Smooth muscle cell (in vitro differentiated cells): Measurements from ENCODE around the gene PHTF2. TPM values are rescaled to one million over a fixed set of nuclear protein-coding genes. Genes with fewer than 3 reads are reported as not detected.

Experiments used
- DNase-seq: peaks from one replicate; lab custom pipeline; 2025; ENCODE audit not compliant: unreplicated experiment; lab: John Stamatoyannopoulos, UW
- H2AFZ ChIP-seq: fragments of 200-600 bp; sonication (generic); 2 replicates; pipeline ENCODE4 v1.6.0; 2016; ENCODE audit warnings: antibody characterized with exemption, low read depth, mild to moderate bottlenecking
- H3F3A ChIP-seq: fragments of 200-600 bp; sonication (generic); 2 replicates; pipeline ENCODE4 v1.6.0; 2017; ENCODE audit warnings: antibody characterized with exemption, low read depth
- H3K27ac ChIP-seq: fragments of 200-600 bp; sonication (generic); 2 replicates; pipeline ENCODE4 v1.5.1; 2016; ENCODE audit warnings: low read depth, mild to moderate bottlenecking
- H3K27me3 ChIP-seq: fragments of 200-600 bp; sonication (generic); 2 replicates; pipeline ENCODE4 v1.6.1; 2016; ENCODE audit warnings: low read depth, mild to moderate bottlenecking
- H3K36me3 ChIP-seq: fragments of 200-600 bp; sonication (generic); 2 replicates; pipeline ENCODE4 v1.5.1; 2016; ENCODE audit warnings: low read depth
- H3K4me1 ChIP-seq: fragments of 200-600 bp; sonication (generic); 2 replicates; pipeline ENCODE4 v1.5.1; 2016; ENCODE audit warnings: low read depth
- H3K4me2 ChIP-seq: fragments of 200-600 bp; sonication (generic); 2 replicates; pipeline ENCODE4 v1.6.0; 2016; ENCODE audit warnings: mild to moderate bottlenecking
- H3K4me3 ChIP-seq: fragments of 200-600 bp; sonication (generic); 2 replicates; pipeline ENCODE4 v1.5.1; 2016; ENCODE audit warnings: mild to moderate bottlenecking
- H3K79me2 ChIP-seq: fragments of 200-600 bp; sonication (generic); 2 replicates; pipeline ENCODE4 v1.6.0; 2016; ENCODE audit warnings: low read depth, mild to moderate bottlenecking
- H3K9ac ChIP-seq: fragments of 200-600 bp; sonication (generic); 2 replicates; pipeline ENCODE4 v1.6.0; 2016; ENCODE audit warnings: low read depth
- H3K9me3 ChIP-seq: fragments of 200-600 bp; sonication (generic); replicated peaks from 2 replicates; pipeline ENCODE4 v1.5.1; 2016; ENCODE audit warnings: low read depth
- H4K20me1 ChIP-seq: fragments of 200-600 bp; sonication (generic); 2 replicates; pipeline ENCODE4 v1.6.0; 2016; ENCODE audit warnings: low read depth
- WGBS: methylation state at CpG from one replicate; pipeline ENCODE4 v1.1.7; 2016; ENCODE audit warnings: low lambda C conversion rate; 5-methylcytosine and 5-hydroxymethylcytosine counted together
- polyA plus RNA-seq: library from polyadenylated mRNA; unstranded; fragments of >200 nt; fragmentation: Nextera tagmentation; extraction: Ambion mirVana; gene quantifications from 2 replicates; pipeline ENCODE4 v1.2.1, GENCODE V29; 2016
- total RNA-seq: library from RNA; depleted of rRNA; stranded (reverse); fragments of >200 nt; gene quantifications from 2 replicates; pipeline ENCODE4 v1.2.3, GENCODE V29; 2014
- TF ChIP-seq, protein P1 (sequence below): fragments of 200-600 bp; sonication (generic); IDR thresholded peaks from 2 replicates; pipeline ENCODE4 v1.5.1; 2017; ENCODE audit warnings: borderline replicate concordance, mild to moderate bottlenecking, antibody characterized with exemption; ENCODE audit not compliant: insufficient read depth, poor library complexity, severe bottlenecking

PHTF2 gene
- total and polyA plus RNA-seq, 2 experiments from 2014 or later: 66.6 to 100 TPM

DNA sequence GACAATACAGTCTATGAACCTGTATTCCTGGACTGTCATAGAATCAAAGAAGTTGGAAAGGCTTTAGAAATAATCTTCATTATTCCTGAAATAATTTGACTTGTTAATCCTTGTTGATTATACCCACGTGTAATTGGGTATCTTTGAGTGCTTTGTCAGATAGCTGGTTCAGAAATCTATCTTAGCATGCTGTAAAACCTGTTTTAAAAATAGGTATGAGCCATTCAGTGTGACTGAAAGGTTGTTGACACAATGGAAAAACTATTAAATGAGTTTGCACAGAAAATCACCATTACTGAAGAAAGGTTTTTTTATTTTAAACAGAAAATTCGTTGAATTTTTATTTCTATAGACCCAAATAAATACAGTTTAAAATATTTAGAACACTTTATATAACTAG is 38.7 kb downstream of the PHTF2 start:
- Histone ChIP-seq H3K27ac (peak overlapping the region; percentile 77), H3K27me3 (no peaks in the 10 kb centered on the region), H3K4me2 (peak overlapping the region; percentile 32), H3K36me3 (no peaks in the 10 kb centered on the region), H3K79me2 (peaks cover 93% of the 10 kb centered on the region), H3K9me3 (no peaks in the 10 kb centered on the region), H3K4me1 (no peaks in the 10 kb centered on the region), H3F3A (no peaks in the 10 kb centered on the region), H2AFZ (no peak overlapping the region), H3K4me3 (no peak overlapping the region), H4K20me1 (peaks cover 39% of the 10 kb centered on the region), H3K9ac (no peak overlapping the region)
- DNase-seq: no peak
- WGBS: 37% methylated on average over 2 of the region's 2 CpGs
- TF ChIP-seq, protein P1, sequence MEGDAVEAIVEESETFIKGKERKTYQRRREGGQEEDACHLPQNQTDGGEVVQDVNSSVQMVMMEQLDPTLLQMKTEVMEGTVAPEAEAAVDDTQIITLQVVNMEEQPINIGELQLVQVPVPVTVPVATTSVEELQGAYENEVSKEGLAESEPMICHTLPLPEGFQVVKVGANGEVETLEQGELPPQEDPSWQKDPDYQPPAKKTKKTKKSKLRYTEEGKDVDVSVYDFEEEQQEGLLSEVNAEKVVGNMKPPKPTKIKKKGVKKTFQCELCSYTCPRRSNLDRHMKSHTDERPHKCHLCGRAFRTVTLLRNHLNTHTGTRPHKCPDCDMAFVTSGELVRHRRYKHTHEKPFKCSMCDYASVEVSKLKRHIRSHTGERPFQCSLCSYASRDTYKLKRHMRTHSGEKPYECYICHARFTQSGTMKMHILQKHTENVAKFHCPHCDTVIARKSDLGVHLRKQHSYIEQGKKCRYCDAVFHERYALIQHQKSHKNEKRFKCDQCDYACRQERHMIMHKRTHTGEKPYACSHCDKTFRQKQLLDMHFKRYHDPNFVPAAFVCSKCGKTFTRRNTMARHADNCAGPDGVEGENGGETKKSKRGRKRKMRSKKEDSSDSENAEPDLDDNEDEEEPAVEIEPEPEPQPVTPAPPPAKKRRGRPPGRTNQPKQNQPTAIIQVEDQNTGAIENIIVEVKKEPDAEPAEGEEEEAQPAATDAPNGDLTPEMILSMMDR: no peak

DNA sequence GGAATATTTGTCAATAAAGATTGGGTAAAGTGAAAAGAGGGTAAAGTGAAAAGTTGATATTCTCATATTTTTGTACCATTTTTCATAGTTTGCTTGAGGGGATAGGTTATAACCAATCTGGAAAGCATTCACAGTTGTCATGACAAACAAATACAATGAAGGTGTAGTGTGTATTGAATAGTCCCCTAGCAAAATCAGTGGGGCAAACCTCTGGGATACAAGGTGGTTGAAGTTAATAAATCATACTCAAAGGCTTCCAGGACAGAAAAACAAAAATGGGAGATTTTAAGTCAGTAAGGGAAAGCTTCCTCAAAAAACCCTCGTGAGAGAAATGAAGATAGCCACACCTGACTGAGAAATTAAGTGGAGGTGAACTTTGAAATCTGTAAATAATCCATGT is 39.4 kb downstream of the PHTF2 start:
- 77% methylated on average over 1 of the region's 1 CpG for WGBS
- peak overlapping the region; percentile 77 for H3K27ac ChIP-seq
- H2AFZ ChIP-seq: no peak overlapping the region

DNA sequence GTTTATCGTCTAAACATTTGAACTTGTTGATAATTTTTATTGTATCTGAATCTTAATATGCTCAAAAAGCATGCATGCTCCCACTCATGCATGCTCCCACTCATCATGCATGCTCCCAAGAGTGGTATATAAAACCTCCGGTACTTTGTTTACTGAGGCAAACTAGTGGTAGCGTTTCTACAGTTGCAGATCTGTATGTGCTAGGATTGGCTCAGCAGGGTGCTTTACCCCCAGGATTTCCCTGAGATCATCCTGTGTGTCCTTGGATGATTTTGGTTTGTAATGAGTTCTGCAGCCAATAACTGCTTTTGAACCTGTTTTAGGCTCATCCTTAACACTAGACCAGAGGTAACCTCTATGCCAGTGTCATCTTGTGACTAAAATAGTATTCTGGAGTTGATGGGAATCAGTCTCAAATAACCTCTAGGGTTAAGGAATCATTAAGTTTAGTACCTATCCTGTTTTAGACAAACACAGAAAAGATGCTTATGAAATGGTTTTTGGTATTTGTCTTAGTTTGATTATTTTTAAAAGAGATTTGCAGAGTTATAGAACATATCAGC is 40.4 kb downstream of the PHTF2 start:
- Histone ChIP-seq H3K27me3 (no peaks in the 10 kb centered on the region), H3K27ac (no peak overlapping the region), H4K20me1 (peaks cover 32% of the 10 kb centered on the region), H3K4me2 (no peak overlapping the region), H3K9me3 (no peaks in the 10 kb centered on the region), H3K4me1 (no peaks in the 10 kb centered on the region), H3K9ac (no peak overlapping the region), H3K4me3 (no peak overlapping the region), H3F3A (no peaks in the 10 kb centered on the region), H3K36me3 (no peaks in the 10 kb centered on the region), H2AFZ (no peak overlapping the region), H3K79me2 (peaks cover 92% of the 10 kb centered on the region)
- WGBS: 69% methylated on average over 3 of the region's 3 CpGs
- TF ChIP-seq, protein P1: no peak
- DNase-seq: no peak

More for the DNA sequence above, 39.4 kb downstream of the PHTF2 start:
- Histone ChIP-seq H3F3A (no peaks in the 10 kb centered on the region), H3K9me3 (no peaks in the 10 kb centered on the region), H3K4me2 (no peak overlapping the region), H3K27me3 (no peaks in the 10 kb centered on the region), H4K20me1 (peaks cover 36% of the 10 kb centered on the region), H3K79me2 (peaks cover 93% of the 10 kb centered on the region), H3K36me3 (no peaks in the 10 kb centered on the region), H3K4me3 (no peak overlapping the region), H3K9ac (peak overlapping the region; percentile 11), H3K4me1 (no peaks in the 10 kb centered on the region)
- DNase-seq: no peak
- TF ChIP-seq, protein P1: no peak

DNA sequence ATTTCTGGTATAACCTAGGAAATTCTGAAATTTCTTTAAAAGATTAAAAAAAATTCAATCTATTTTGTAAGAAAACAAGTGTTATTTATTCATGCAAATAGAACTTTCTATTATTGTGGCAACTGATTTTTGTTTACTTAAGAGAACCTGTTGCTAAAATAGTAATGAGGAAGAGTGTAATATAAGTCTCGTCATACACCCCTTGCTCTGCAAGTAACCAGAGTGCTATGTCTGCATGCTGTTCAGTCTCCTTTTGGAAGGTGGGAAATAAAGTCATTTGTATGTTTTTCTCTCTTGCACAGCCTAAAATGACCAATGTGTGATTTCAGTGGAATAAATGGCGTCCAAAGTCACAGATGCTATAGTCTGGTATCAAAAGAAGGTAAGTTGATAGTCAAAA is 41.3 kb downstream of the PHTF2 start:
- H3K4me1 ChIP-seq: no peaks in the 10 kb centered on the region
- no peak overlapping the region for H3K27ac ChIP-seq
- H3F3A ChIP-seq: no peaks in the 10 kb centered on the region
- DNase-seq: no peak
- H3K4me3 ChIP-seq: no peak overlapping the region
- peaks cover 99% of the 10 kb centered on the region for H3K79me2 ChIP-seq
- TF ChIP-seq, protein P1: no peak
- H2AFZ ChIP-seq: no peak overlapping the region
- no peaks in the 10 kb centered on the region for H3K27me3 ChIP-seq
- H3K4me2 ChIP-seq: no peak overlapping the region
- H3K9me3 ChIP-seq: no peaks in the 10 kb centered on the region
- H4K20me1 ChIP-seq: peaks cover 32% of the 10 kb centered on the region
- H3K9ac ChIP-seq: no peak overlapping the region
- WGBS: 96% methylated on average over 2 of the region's 2 CpGs
- H3K36me3 ChIP-seq: no peaks in the 10 kb centered on the region
